HEK293 (cell line): Measurements from ENCODE around the gene DZIP1.

Source experiments
- CTCF ChIA-PET: fragments of 350-600 bp; formaldehyde crosslinking; extraction: SDS; loops from one replicate; lab custom pipeline; 2021; ENCODE audit warnings: antibody characterized with exemption; lab: Yijun Ruan, JAX
- POLR2A ChIA-PET: fragments of 300-600 bp; formaldehyde crosslinking; extraction: SDS; loops from one replicate; lab custom pipeline; 2020; ENCODE audit warnings: antibody characterized with exemption, inconsistent platforms; lab: Yijun Ruan, JAX
- H3K27ac ChIP-seq: fragments of 200-500 bp; sonication (Bioruptor generic); 2 replicates; pipeline ENCODE4 v1.5.1; 2014; ENCODE audit warnings: low read depth, low read length, control low read depth, inconsistent platforms; ENCODE audit errors: extremely low read depth
- H3K36me3 ChIP-seq, 2 experiments: fragments of 200-500 bp in 1 of 2; sonication (Bioruptor generic) in 1 of 2; 1 replicate in 1 of 2; 2 replicates in 1 of 2; pipeline ENCODE4 v1.5.1; 2014 to 2017; ENCODE audit warnings: inconsistent platforms in 2 of 2, low read length in 2 of 2; ENCODE audit not compliant: control insufficient read depth in 2 of 2, insufficient read depth in 1 of 2
- H3K4me1 ChIP-seq: fragments of 200-500 bp; sonication (Bioruptor generic); 2 replicates; pipeline ENCODE4 v1.5.1; 2014; ENCODE audit warnings: mild to moderate bottlenecking, low read length, inconsistent platforms; ENCODE audit not compliant: control insufficient read depth, insufficient read depth
- H3K4me3 ChIP-seq: 2 replicates; pipeline ENCODE4 v1.5.1; 2011; ENCODE audit warnings: low read depth, mild to moderate bottlenecking, control low read depth, low read length, moderate library complexity
- H3K9me3 ChIP-seq: fragments of 200-500 bp; sonication (Bioruptor generic); 2 replicates; pipeline ENCODE4 v1.5.1; 2014; ENCODE audit warnings: low read depth, low read length, inconsistent platforms; ENCODE audit not compliant: control insufficient read depth, insufficient read depth
- GLI4 ChIP-seq: fragments of 450-650 bp; formaldehyde crosslinking; IDR thresholded peaks from 2 replicates; pipeline ENCODE4 v1.5.1; 2016; ENCODE audit warnings: missing biosample characterization, missing genetic modification characterization
- KLF17 ChIP-seq: fragments of 450-650 bp; formaldehyde crosslinking; IDR thresholded peaks from 2 replicates; pipeline ENCODE4 v1.5.1; 2016; ENCODE audit warnings: missing biosample characterization, missing genetic modification characterization
- KLF9 ChIP-seq: fragments of 450-650 bp; formaldehyde crosslinking; IDR thresholded peaks from 2 replicates; pipeline ENCODE4 v1.5.1; 2016; ENCODE audit warnings: missing biosample characterization, missing genetic modification characterization, low read depth
- SP7 ChIP-seq: fragments of 450-650 bp; formaldehyde crosslinking; IDR thresholded peaks from 2 replicates; pipeline ENCODE4 v1.5.1; 2016; ENCODE audit warnings: missing biosample characterization, missing genetic modification characterization
- ZBTB20 ChIP-seq: fragments of 450-650 bp; formaldehyde crosslinking; IDR thresholded peaks from 2 replicates; pipeline ENCODE4 v1.5.1; 2016; ENCODE audit warnings: missing biosample characterization, missing genetic modification characterization
- ZBTB48 ChIP-seq: fragments of 450-650 bp; formaldehyde crosslinking; IDR thresholded peaks from 2 replicates; pipeline ENCODE4 v1.5.1; 2016; ENCODE audit warnings: missing biosample characterization, missing genetic modification characterization
- ZFP69B ChIP-seq: fragments of 450-650 bp; formaldehyde crosslinking; IDR thresholded peaks from 2 replicates; pipeline ENCODE4 v1.5.1; 2016; ENCODE audit warnings: missing biosample characterization, missing genetic modification characterization
- ZNF146 ChIP-seq: fragments of 450-650 bp; formaldehyde crosslinking; IDR thresholded peaks from 2 replicates; pipeline ENCODE4 v1.5.1; 2016; ENCODE audit warnings: missing biosample characterization, missing genetic modification characterization
- ZNF16 ChIP-seq: fragments of 450-650 bp; formaldehyde crosslinking; IDR thresholded peaks from 2 replicates; pipeline ENCODE4 v1.5.1; 2016; ENCODE audit warnings: low read depth, missing biosample characterization, missing genetic modification characterization
- ZNF18 ChIP-seq: fragments of 450-650 bp; formaldehyde crosslinking; IDR thresholded peaks from 2 replicates; pipeline ENCODE4 v1.5.1; 2016; ENCODE audit warnings: missing biosample characterization, missing genetic modification characterization
- ZNF2 ChIP-seq: fragments of 450-650 bp; formaldehyde crosslinking; IDR thresholded peaks from 2 replicates; pipeline ENCODE4 v1.5.1; 2016; ENCODE audit warnings: missing biosample characterization, missing genetic modification characterization
- ZNF23 ChIP-seq: fragments of 450-650 bp; formaldehyde crosslinking; IDR thresholded peaks from 2 replicates; pipeline ENCODE4 v1.5.1; 2016; ENCODE audit warnings: missing biosample characterization, missing genetic modification characterization, borderline replicate concordance
- ZNF24 ChIP-seq: fragments of 450-650 bp; formaldehyde crosslinking; IDR thresholded peaks from 2 replicates; pipeline ENCODE4 v1.5.1; 2016; ENCODE audit warnings: missing biosample characterization, missing genetic modification characterization
- ZNF362 ChIP-seq: fragments of 450-650 bp; formaldehyde crosslinking; IDR thresholded peaks from 2 replicates; pipeline ENCODE4 v1.5.1; 2016; ENCODE audit warnings: missing biosample characterization, missing genetic modification characterization
- ZNF366 ChIP-seq: fragments of 450-650 bp; formaldehyde crosslinking; conservative IDR thresholded peaks from 2 replicates; pipeline ENCODE4 v1.5.1; 2016; ENCODE audit warnings: missing biosample characterization, missing genetic modification characterization
- ZNF423 ChIP-seq: fragments of 450-650 bp; formaldehyde crosslinking; IDR thresholded peaks from 2 replicates; pipeline ENCODE4 v1.5.1; 2016; ENCODE audit warnings: missing biosample characterization, missing genetic modification characterization
- ZNF561 ChIP-seq: fragments of 450-650 bp; IDR thresholded peaks from 2 replicates; pipeline ENCODE4 v1.5.1; 2018; ENCODE audit warnings: missing biosample characterization, missing genetic modification characterization, borderline replicate concordance
- ZNF660 ChIP-seq: fragments of 450-650 bp; IDR thresholded peaks from 2 replicates; pipeline ENCODE4 v1.5.1; 2018; ENCODE audit warnings: missing biosample characterization, mild to moderate bottlenecking, missing genetic modification characterization
- ZNF76 ChIP-seq: fragments of 450-650 bp; formaldehyde crosslinking; IDR thresholded peaks from 2 replicates; pipeline ENCODE4; 2016; ENCODE audit warnings: low read depth, missing biosample characterization, missing genetic modification characterization, borderline replicate concordance
- ZNF791 ChIP-seq: fragments of 450-650 bp; formaldehyde crosslinking; IDR thresholded peaks from 2 replicates; pipeline ENCODE4 v1.5.1; 2016; ENCODE audit warnings: missing biosample characterization, missing genetic modification characterization
- ZSCAN23 ChIP-seq: fragments of 450-650 bp; formaldehyde crosslinking; IDR thresholded peaks from 2 replicates; pipeline ENCODE4 v1.5.1; 2016; ENCODE audit warnings: missing biosample characterization, missing genetic modification characterization
- TF ChIP-seq, protein P1 (sequence below): fragments of 450-650 bp; formaldehyde crosslinking; IDR thresholded peaks from 2 replicates; pipeline ENCODE4 v1.5.1; 2016; ENCODE audit warnings: missing biosample characterization, missing genetic modification characterization
- TF ChIP-seq, protein P2 (sequence below): fragments of 450-650 bp; IDR thresholded peaks from 2 replicates; pipeline ENCODE4 v1.5.1; 2018; ENCODE audit warnings: missing biosample characterization, missing genetic modification characterization
- TF ChIP-seq, protein P3 (sequence below): fragments of 450-650 bp; formaldehyde crosslinking; IDR thresholded peaks from 2 replicates; pipeline ENCODE4 v1.5.1; 2017; ENCODE audit warnings: missing biosample characterization, missing genetic modification characterization

DZIP1 gene

DNA sequence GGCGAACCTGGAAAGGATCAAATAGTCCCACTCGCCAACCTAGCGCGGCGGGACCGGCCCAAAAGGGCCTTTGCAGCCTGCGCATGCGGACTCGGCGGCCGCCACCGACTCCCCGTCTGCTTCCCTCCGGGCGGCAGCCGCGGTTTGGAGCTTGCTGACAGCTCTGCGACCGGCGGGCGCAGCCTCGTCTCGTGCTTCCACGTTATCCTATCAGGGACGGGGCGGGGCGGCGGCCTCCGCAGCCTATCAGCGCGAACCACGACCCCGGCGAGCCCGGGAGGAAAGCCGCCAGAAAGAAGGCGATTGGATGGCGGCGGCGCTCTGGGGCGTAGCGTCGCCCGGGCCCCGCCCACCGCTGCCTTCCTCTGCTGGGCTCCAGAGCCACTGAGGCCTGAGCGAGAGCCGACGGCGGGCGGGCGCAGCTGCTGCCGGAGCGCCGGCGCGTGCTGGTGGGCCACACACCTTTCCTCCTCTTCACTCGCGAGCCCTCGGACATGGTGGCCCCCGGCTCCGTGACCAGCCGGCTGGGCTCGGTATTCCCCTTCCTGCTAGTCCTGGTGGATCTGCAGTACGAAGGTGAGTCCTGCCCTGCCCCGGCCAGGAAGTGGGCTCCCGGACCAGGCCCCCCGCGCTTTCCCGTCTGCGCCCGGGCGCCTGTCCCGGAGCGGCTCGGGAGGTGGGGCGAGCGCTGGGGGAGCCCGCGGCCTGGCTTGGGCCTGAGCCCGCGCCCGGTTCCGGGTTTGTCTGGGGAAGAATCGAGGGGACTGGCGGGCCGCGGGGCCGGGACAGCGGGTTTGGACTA lies 32.5 kb upstream of the DZIP1 start, which contains the start of gene DNAJC3 (continued):
- TF ChIP-seq ZNF362 (no peak), SP7 (tag by site-specific recombination) (peak; percentile 12; the same call in 1 of the 2 replicates)
- TF ChIP-seq, protein P1, sequence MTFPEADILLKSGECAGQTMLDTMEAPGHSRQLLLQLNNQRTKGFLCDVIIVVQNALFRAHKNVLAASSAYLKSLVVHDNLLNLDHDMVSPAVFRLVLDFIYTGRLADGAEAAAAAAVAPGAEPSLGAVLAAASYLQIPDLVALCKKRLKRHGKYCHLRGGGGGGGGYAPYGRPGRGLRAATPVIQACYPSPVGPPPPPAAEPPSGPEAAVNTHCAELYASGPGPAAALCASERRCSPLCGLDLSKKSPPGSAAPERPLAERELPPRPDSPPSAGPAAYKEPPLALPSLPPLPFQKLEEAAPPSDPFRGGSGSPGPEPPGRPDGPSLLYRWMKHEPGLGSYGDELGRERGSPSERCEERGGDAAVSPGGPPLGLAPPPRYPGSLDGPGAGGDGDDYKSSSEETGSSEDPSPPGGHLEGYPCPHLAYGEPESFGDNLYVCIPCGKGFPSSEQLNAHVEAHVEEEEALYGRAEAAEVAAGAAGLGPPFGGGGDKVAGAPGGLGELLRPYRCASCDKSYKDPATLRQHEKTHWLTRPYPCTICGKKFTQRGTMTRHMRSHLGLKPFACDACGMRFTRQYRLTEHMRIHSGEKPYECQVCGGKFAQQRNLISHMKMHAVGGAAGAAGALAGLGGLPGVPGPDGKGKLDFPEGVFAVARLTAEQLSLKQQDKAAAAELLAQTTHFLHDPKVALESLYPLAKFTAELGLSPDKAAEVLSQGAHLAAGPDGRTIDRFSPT (tag by site-specific recombination), result 0 out of 2 replicates have a peak, but pooled peaks have one; percentile 10

DNA sequence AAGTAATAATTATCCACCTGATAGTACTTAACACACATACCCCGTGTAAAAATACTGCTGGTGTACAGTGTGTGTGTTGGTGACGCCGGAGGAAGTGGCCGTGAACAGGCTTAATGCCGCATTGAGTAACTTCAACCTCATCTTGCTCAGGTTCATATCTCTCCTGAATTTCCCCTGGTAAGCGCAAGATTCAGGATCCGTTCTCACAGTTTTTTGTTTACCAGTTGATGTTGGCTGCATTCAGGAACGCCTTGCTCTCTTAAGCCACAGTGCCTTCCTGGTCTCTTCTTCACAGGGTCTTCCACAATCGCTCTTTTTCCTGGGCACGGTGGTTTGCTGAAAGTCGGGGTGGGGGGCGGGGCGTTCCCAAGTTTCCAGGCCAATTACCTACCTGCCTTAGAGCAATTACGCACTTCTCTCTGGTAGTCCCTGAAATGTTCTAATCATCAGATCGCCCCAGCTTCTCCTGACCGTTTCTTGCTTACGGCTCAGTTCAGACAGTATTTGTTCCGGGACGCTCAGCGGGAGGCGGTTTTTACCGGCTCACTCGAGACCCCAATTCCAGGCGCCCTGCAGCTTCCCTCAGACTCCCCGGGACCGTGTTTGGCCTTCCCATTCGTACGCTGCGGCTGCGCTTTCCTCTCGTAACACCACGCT lies 31.7 kb upstream of the DZIP1 start:
- no peaks in the 10 kb centered on the region for H3K9me3 ChIP-seq
- ChIA-PET CTCF (no interaction called here), POLR2A (interaction anchor here (0.9 to 1.3 kb wide), 14 partner anchors 15 to 377 kb away, joined by 3 to 19 read pairs (median 4); partner anchors contain the start of genes DZIP1 and UGGT2)
- peak overlapping the region; percentile 85 for H3K4me3 ChIP-seq
- H3K4me1 ChIP-seq, result no peaks in the 10 kb centered on the region
- peak overlapping the region; percentile 89 for H3K27ac ChIP-seq
- no peaks in the 10 kb centered on the region for H3K36me3 ChIP-seq
- TF ChIP-seq KLF9, result peak; percentile 36; the same call in 1 of the 2 replicates
- TF ChIP-seq ZFP69B (tag by site-specific recombination), result peak; percentile 67; the same call in 1 of the 2 replicates
- TF ChIP-seq ZNF366 (tag by site-specific recombination), result 0 out of 2 replicates have a peak, but pooled peaks have one; percentile 18
- TF ChIP-seq, protein P2, sequence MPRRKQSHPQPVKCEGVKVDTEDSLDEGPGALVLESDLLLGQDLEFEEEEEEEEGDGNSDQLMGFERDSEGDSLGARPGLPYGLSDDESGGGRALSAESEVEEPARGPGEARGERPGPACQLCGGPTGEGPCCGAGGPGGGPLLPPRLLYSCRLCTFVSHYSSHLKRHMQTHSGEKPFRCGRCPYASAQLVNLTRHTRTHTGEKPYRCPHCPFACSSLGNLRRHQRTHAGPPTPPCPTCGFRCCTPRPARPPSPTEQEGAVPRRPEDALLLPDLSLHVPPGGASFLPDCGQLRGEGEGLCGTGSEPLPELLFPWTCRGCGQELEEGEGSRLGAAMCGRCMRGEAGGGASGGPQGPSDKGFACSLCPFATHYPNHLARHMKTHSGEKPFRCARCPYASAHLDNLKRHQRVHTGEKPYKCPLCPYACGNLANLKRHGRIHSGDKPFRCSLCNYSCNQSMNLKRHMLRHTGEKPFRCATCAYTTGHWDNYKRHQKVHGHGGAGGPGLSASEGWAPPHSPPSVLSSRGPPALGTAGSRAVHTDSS (tag by site-specific recombination), result no peak
- TF ChIP-seq SP7 (tag by site-specific recombination), result peak; percentile 40
- TF ChIP-seq KLF17, result peak; percentile 52; the same call in 1 of the 2 replicates
- TF ChIP-seq ZNF16 (tag by site-specific recombination), result no peak
- TF ChIP-seq ZBTB48 (tag by site-specific recombination), result peak; percentile 45; the same call in 1 of the 2 replicates
- TF ChIP-seq GLI4 (tag by site-specific recombination), result 0 out of 2 replicates have a peak, but pooled peaks have one; percentile 62
- 0 out of 2 replicates have a peak, but pooled peaks have one; percentile 22 for TF ChIP-seq ZSCAN23 (tag by site-specific recombination)
- TF ChIP-seq ZNF423 (tag by site-specific recombination), result 0 out of 2 replicates have a peak, but pooled peaks have one; percentile 45
- no peak for TF ChIP-seq ZNF23
- no peak for TF ChIP-seq ZNF18 (tag by site-specific recombination)
- TF ChIP-seq, protein P3, sequence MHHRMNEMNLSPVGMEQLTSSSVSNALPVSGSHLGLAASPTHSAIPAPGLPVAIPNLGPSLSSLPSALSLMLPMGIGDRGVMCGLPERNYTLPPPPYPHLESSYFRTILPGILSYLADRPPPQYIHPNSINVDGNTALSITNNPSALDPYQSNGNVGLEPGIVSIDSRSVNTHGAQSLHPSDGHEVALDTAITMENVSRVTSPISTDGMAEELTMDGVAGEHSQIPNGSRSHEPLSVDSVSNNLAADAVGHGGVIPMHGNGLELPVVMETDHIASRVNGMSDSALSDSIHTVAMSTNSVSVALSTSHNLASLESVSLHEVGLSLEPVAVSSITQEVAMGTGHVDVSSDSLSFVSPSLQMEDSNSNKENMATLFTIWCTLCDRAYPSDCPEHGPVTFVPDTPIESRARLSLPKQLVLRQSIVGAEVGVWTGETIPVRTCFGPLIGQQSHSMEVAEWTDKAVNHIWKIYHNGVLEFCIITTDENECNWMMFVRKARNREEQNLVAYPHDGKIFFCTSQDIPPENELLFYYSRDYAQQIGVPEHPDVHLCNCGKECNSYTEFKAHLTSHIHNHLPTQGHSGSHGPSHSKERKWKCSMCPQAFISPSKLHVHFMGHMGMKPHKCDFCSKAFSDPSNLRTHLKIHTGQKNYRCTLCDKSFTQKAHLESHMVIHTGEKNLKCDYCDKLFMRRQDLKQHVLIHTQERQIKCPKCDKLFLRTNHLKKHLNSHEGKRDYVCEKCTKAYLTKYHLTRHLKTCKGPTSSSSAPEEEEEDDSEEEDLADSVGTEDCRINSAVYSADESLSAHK (tag by site-specific recombination), result peak; percentile 57; the same call in 1 of the 2 replicates
- no peak for TF ChIP-seq ZNF791 (tag by site-specific recombination)
- TF ChIP-seq ZNF660 (tag by site-specific recombination), result peak; percentile 69
- no peak for TF ChIP-seq ZNF561 (tag by site-specific recombination)
- no peak; the same call in 1 of the 2 replicates for TF ChIP-seq ZBTB20 (tag by site-specific recombination)
- TF ChIP-seq ZNF76 (tag by site-specific recombination), result 0 out of 2 replicates have a peak, but pooled peaks have one; percentile 38
- TF ChIP-seq ZNF2 (tag by site-specific recombination), result peak; percentile 89
- TF ChIP-seq ZNF24 (tag by site-specific recombination), result peak; percentile 65; the same call in 1 of the 2 replicates
- TF ChIP-seq ZNF146 (tag by site-specific recombination), result 0 out of 2 replicates have a peak, but pooled peaks have one; percentile 17
